HG03457 (cell line): ENCODE results near the gene TPP1.

Experiments used
- ATAC-seq: cut with Tn5 transposase; IDR thresholded peaks from one replicate; pipeline ENCODE4 v1.9.1; 2021; ENCODE audit warnings: moderate number of reproducible peaks; ENCODE audit not compliant: unreplicated experiment

The TPP1 gene

GRCh38 chr11:6612213-6613041, 6.8 kb downstream of the TPP1 start, which contains the start of gene TAF10:
TSS of gene TAF10 (minus strand) at chr11:6612216. CDS start at chr11:6612189, 27 bp downstream.
- peak; percentile 75 for ATAC-seq

DNA sequence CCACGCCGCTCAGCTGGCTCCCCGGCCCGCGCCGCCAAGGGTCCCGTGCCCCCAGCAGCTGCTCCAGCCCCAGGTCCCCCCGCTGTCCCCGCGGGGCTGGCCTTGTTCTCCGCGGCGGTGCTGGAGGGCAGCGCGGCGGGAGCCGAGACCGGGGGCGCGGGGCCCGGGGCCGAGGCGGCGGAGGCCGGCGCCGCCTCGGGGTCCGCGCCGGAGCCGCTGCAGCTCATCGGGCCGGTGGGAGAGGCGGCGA, 7.3 kb downstream of the TPP1 start:
- no peak for ATAC-seq

- no peak for ATAC-seq
These were observed 7.9 kb downstream of the TPP1 start for GRCh38 chr11:6611092-6611962.

- ATAC-seq: no peak
These were observed 8.6 kb downstream of the TPP1 start for GRCh38 chr11:6610591-6610990.

DNA sequence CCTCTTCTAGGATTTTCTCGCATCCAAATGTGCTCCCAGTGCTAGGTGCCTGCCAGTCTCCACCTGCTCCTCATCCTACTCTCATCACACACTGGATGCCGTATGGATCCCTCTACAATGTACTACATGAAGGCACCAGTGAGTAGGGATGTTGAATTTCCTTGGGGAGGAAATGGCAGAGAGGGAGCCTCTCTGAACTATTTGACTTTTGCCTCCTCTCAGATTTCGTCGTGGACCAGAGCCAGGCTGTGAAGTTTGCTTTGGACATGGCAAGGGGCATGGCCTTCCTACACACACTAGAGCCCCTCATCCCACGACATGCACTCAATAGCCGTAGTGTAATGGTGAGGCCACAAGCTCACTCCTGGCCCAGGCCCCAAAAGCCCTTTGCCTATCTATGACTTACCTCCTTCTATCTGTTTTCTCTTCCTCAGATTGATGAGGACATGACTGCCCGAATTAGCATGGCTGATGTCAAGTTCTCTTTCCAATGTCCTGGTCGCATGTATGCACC, 9.7 kb downstream of the TPP1 start:
- ATAC-seq: no peak

GRCh38 chr11:6608726-6609501, 10.3 kb downstream of the TPP1 start:
- ATAC-seq: no peak

- no peak for ATAC-seq
These were observed 11.2 kb downstream of the TPP1 start for GRCh38 chr11:6608011-6608410.

DNA sequence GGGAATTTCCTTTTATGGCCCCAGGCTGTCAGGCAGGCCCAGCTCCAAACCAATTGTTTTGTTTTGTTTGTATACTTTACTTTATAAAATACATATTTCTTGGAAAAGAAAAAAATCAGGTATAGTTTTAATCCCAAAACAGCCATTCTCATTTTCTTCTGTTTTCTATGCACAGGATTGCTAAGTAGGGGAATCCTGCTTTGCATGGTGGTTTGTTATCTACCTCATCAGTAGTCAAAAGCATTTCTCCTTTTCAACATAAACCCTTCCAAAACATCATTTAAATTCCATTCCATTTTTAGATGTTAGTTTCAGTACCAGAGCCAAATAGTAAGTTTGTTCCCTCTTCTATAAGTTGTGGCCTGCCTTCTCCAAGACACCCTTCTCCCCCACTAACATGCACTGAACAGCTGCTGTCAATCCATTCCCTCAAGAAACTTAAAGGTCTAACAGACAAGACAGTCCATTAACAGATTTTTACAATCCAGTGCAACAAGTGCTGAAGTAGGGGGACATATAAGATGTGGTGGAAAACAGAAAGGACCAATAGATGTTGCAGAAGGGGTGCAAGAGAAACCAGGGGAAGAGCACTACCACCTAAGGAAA, 11.9 kb downstream of the TPP1 start:
- ATAC-seq: no peak

GRCh38 chr11:6606471-6607189, 12.6 kb downstream of the TPP1 start:
- peak; percentile 43 for ATAC-seq

DNA sequence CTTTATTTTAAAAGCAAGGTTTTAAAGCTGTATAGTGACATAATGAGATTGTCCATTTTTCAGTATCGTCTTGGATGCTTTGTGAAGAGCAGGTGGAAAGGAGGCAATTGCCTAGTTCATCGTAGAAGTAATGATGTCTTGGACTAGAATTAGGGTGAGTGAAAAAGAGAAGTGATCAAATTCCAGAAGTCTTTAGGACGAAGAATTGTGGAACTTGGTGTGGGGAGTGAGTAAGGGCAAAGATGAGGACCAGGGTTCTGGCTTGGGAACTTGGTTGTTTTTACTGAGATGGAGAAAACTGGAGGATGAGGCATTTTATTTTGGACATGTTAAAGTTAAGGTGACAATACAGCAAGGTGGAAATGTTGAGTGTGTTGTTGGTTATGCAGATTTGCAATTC, 14.4 kb downstream of the TPP1 start:
- no peak for ATAC-seq

DNA sequence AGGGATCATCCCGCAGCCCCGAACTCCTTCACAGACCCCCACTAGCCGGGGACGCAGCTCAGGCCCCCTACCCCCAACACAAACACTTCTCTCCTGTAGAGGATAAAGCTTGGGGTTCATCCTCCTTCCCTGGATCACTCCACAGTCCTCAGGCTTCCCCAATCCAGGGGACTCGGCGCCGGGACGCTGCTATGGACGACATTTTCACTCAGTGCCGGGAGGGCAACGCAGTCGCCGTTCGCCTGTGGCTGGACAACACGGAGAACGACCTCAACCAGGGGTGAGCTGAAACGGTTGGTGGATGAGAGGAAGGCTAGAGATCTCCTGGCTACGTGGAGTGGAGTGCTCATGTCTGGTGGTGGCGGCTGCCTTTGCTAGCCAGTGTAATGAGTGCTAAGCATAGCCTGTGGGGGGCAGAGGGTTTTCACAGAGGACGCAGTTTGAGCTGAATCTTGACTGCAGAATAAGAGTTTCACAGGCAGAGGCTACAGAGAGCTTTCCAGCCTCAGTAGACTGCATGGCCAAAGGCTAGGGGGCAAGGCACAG, 15.1 kb downstream of the TPP1 start:
- no peak for ATAC-seq

GRCh38 chr11:6603287-6604080, 15.7 kb downstream of the TPP1 start, which contains the start of the genes ILK and RRP8:
TSS of gene ILK (plus strand) at chr11:6603774. CDS start at chr11:6604272, 498 bp downstream.
TSS of gene RRP8 (minus strand) at chr11:6603616. CDS start at chr11:6603502, 114 bp downstream.
- ATAC-seq: peak; percentile 52

DNA sequence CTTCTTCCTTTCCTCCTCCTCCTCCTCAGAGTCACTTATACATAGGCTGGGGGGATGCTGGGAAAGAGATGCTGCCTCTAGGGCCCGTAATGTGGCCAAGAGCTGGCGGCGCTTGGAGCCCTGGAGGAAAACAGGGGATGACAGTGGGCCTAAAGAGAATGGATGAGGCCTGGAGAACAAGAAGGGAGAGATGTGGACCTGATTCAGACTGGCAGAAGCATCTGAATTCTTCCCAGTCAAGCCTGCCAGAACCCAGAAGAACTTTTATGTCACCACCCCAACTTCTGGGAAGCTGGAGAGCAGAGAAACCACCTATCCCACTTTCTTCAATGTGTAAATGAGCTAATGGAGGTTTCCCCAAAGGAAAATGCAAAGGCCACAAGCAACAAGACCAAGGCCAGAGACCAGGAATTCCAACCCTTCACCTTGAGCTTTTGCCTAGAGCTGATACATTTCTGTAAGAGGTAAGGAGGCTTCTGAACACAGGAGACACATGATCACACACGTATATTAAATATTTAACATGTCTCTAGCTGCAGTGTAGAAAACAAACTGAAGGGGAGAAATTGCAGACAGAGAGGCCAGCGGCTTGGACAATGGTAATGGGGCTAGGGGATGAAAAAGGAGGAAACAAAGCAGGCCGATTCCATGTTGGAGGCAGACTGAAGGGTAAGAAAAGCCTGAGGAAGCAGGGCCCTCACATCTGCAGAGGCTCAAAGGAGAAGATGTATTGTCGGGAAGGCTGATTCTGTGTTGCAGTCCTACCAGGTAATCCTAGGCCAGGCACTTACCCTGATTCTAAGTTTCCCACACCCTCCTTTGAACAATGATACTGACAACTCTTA, 16.9 kb downstream of the TPP1 start:
- no peak for ATAC-seq

DNA sequence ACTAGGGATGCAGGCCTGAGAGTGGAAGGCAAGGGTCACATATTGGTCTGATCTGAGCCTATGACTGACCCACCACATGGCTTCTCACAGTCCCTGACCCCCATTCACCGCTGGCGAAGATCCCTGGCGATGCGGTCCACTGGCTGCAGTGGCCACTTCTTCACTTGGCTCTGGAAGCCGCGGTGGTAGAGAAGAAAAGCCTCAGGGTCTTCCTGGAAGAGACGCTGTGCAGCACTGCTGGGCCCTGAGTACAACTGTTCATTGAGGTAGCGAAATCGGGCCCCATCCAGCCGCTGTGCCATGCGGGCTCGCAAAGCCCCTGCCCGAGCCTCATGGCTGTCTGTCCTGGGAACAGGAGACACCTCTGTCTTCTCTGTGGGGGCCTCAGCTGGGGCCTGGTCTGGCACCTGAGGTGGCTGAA, 18.2 kb downstream of the TPP1 start:
- no peak for ATAC-seq

DNA sequence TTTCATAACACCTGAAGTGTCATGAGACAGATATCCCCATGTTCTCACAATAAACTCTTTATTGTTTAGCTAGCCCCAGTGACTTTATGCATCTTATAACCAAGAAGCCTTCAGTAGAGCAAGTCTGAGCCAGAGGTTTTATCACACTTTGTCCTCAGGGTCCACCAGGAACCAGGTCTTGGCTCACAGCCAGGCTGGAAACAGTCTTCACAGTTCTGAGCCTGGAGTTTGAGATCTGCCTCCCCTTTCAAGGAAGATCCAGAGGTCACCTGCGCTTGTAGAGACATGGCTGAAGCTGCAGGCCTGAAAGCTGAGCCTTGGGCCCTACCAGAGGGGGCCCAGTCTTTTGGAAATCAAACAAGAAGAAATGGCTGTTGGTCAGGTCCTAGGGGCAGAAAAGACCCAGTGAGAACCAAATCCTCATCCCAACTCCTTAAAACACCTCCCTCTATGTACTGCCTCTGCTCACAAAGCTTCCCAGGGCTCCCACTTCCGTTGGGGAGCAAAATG, 19.3 kb downstream of the TPP1 start:
- ATAC-seq: no peak

- ATAC-seq: no peak
These were observed 19.8 kb downstream of the TPP1 start for GRCh38 chr11:6599449-6599848.

DNA sequence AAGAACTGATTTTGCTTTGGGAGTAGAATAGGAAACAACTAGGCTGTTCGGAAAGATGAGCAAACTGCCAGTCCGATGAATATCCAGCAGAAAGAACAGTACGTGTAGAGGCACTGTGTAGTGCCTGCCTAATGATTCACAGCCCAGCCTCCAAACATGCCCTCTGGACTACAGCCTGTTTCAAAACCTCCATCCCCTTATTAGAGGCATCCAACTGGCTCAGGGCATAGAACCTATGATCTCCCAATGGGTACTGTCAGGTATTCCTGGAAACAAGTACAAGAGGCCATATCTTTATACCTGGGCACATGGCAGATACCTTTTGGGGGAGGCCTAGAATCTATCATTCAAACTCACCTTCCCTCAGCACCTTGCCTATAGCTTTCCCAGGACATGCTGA, 20.7 kb downstream of the TPP1 start:
- ATAC-seq: no peak
